SU-DHL-6 (cell line): ENCODE measurements around the gene RGS3.

ENCODE experiments used
- CTCF ChIP-seq: fragments of 200-600 bp; sonication (generic); IDR thresholded peaks from one replicate; pipeline ENCODE4 v1.5.1; 2017; ENCODE audit warnings: antibody characterized with exemption, mild to moderate bottlenecking, low read length, moderate library complexity; ENCODE audit not compliant: insufficient read depth, poor library complexity, severe bottlenecking
- EZH2phosphoT487 ChIP-seq: fragments of 200-600 bp; sonication (generic), shearing (Covaris generic); conservative IDR thresholded peaks from 2 replicates; pipeline ENCODE4 v1.6.1; 2018; ENCODE audit warnings: mild to moderate bottlenecking, antibody characterized with exemption, low read length, moderate library complexity, mixed read lengths

GRCh38 chr9:113572076-113572861 lies 108.7 kb downstream of the RGS3 start:
- TF ChIP-seq EZH2phosphoT487 (no peak), CTCF (no peak)
